HK-2 (cell line): ENCODE data around the gene RPL22L1.
"Not testable (repeated sequence)": the region's sequence is repeated elsewhere in the genome, so short reads cannot be mapped to it uniquely, and the experiment has no call there.

Source experiments
- DNase-seq: peaks from one replicate; pipeline ENCODE4 v3.0.0-alpha.2; 2018; ENCODE audit not compliant: unreplicated experiment

RPL22L1 gene

GRCh38 chr3:170829546-170830272 is 40.3 kb downstream of the RPL22L1 start:
- no peak for DNase-seq

GRCh38 chr3:170826047-170826446 is 43.9 kb downstream of the RPL22L1 start:
- no peak for DNase-seq

GRCh38 chr3:170823562-170823961 is 46.4 kb downstream of the RPL22L1 start:
- DNase-seq = not testable (repeated sequence)

DNA sequence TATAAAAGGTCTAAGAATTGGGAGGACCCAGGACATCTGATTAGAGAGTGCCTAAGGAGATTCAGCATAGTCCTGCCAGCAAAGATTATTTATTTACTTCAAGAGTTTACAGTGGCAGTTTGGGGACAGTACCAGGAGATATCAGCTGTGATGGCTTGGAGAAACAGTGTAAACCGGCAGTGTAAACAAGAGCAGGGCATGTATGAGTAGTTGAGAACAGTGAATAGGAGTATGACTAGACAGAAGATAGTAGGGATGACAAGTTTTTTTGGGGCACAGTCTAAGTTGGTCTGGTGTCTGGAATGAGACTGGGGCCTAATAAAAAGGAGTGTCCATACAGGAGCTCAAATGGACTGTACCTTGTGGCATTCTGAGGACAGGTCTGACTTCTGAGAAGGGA is 51.7 kb downstream of the RPL22L1 start:
- not testable (repeated sequence) for DNase-seq

- DNase-seq = not testable (repeated sequence)
Measured at GRCh38 chr3:170817471-170817870, 52.5 kb downstream of the RPL22L1 start.

DNA sequence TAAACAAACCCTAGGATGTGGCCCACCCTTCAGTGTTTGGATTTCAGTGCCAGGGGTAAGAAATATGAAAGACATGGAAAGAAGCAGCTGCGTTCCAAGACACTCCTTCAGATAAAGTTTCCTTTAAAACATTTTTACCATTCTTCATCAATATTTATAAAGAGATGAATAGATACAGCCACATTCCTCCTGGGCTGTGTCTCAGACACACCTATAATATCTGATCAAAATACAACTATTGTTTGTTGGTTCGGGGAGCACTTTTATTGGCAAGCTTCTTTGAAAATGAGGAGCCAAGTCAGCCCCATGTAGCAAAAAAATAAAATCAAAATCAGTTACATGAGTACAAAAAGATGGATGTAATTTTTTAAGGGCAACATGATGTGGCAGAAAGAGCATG is 53.2 kb downstream of the RPL22L1 start:
- no peak for DNase-seq

- DNase-seq = no peak
Measured at GRCh38 chr3:170816341-170816740, 53.7 kb downstream of the RPL22L1 start.

GRCh38 chr3:170815936-170816335 is 54.1 kb downstream of the RPL22L1 start:
- DNase-seq = no peak

DNA sequence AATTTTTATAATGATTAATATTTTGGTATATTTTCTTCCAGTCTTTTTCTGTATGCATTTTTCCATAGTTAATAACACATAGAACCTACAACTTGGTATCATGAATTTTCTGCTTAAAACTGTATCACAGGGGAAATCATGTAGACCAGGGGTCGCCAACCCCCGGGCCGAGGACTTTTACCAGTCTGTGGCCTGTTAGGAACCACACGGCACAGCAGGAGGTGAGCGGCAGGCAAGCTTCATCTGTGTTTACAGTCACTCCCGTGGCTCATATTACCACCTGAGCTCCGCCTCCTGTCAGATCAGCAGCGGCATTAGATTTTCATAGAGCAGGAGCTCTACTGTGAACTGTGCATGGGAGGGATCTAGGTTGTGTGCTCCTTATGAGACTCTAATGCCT is 54.7 kb downstream of the RPL22L1 start:
- DNase-seq = no peak
